OCI-LY7 (cell line): ENCODE data around the gene ZFP36L1. TPM values are rescaled to one million over a fixed set of nuclear protein-coding genes. Genes with fewer than 3 reads are reported as not detected.
A peak's percentile ranks its signal among the peaks of the same experiment; 100 is the strongest.

Source experiments
- BruUV-seq: library from RNA; stranded (reverse); fragments of 400-500 nt; replicated peaks from 2 replicates; lab custom pipeline; 2021; lab: Mats Ljungman, UMichigan
- CTCF ChIA-PET: fragments of 300-600 bp; sonication (Branson Sonifier 250); formaldehyde crosslinking; loops from one replicate; lab custom pipeline; 2022; ENCODE audit warnings: antibody characterized with exemption; ENCODE audit not compliant: unreplicated experiment; lab: Charles Lee
- POLR2A ChIA-PET: fragments of 300-600 bp; sonication (Branson Sonifier 250); formaldehyde crosslinking; loops from one replicate; lab custom pipeline; 2022; ENCODE audit warnings: antibody characterized with exemption; lab: Charles Lee
- DNase-seq: peaks from one replicate; pipeline ENCODE4 v3.0.0-alpha.2; 2015; ENCODE audit warnings: low spot score
- H2AFZ ChIP-seq: fragments of 200-600 bp; sonication (generic), shearing (Covaris generic); 2 replicates; pipeline ENCODE4 v1.6.1; 2014; ENCODE audit warnings: mild to moderate bottlenecking, antibody characterized with exemption, low read length, moderate library complexity
- H3K27ac ChIP-seq: fragments of 200-600 bp; sonication (generic); 2 replicates; pipeline ENCODE4 v1.5.1; 2014; ENCODE audit warnings: mixed run types, low read depth, mild to moderate bottlenecking, moderate library complexity, low read length, inconsistent platforms; ENCODE audit not compliant: poor library complexity, severe bottlenecking
- H3K36me3 ChIP-seq: fragments of 200-600 bp; sonication (generic); 2 replicates; pipeline ENCODE4 v1.6.1; 2014; ENCODE audit warnings: mild to moderate bottlenecking, antibody characterized with exemption, low read length, moderate library complexity, mixed read lengths; ENCODE audit not compliant: insufficient read depth
- H3K4me1 ChIP-seq: fragments of 200-600 bp; sonication (generic); 2 replicates; pipeline ENCODE4 v1.5.1; 2014; ENCODE audit warnings: mild to moderate bottlenecking, low read length; ENCODE audit not compliant: insufficient read depth, poor library complexity, severe bottlenecking
- H3K4me2 ChIP-seq: fragments of 200-600 bp; sonication (generic); 2 replicates; pipeline ENCODE4 v1.6.1; 2014; ENCODE audit warnings: mild to moderate bottlenecking, low read length
- H3K4me3 ChIP-seq: fragments of 200-600 bp; sonication (generic); 2 replicates; pipeline ENCODE4 v1.5.1; 2014; ENCODE audit warnings: mild to moderate bottlenecking, low read depth, low read length; ENCODE audit not compliant: poor library complexity, severe bottlenecking
- H3K79me2 ChIP-seq: fragments of 200-600 bp; sonication (generic); 2 replicates; pipeline ENCODE4 v1.6.1; 2016; ENCODE audit warnings: low read depth, mild to moderate bottlenecking, low read length, moderate library complexity, mixed read lengths; ENCODE audit not compliant: insufficient read depth
- H3K9me2 ChIP-seq: fragments of 200-600 bp; sonication (generic); 2 replicates; pipeline ENCODE4 v1.6.1; 2016; ENCODE audit warnings: mild to moderate bottlenecking, low read length, mixed read lengths; ENCODE audit not compliant: insufficient read depth
- H3K9me3 ChIP-seq: fragments of 200-600 bp; sonication (generic); 2 replicates; pipeline ENCODE4 v1.6.1; 2014; ENCODE audit warnings: mild to moderate bottlenecking, mixed run types, low read length, mixed read lengths
- H4K20me1 ChIP-seq: fragments of 200-600 bp; sonication (generic); 2 replicates; pipeline ENCODE4 v1.6.1; 2014; ENCODE audit warnings: mild to moderate bottlenecking, antibody characterized with exemption, low read length, moderate library complexity, mixed read lengths; ENCODE audit not compliant: insufficient read depth
- EZH2phosphoT487 ChIP-seq: fragments of 200-600 bp; sonication (generic); IDR thresholded peaks from 2 replicates; pipeline ENCODE4 v1.6.1; 2018; ENCODE audit warnings: low read depth, borderline replicate concordance, mild to moderate bottlenecking, mixed run types, antibody characterized with exemption, low read length, moderate library complexity, mixed read lengths
- intact Hi-C: fragments of 100-400 bp; cut with micrococcal nuclease; formaldehyde crosslinking; loops from one replicate; pipeline ENCODE4 v1.10.0; 2022; ENCODE audit not compliant: unreplicated experiment
- total RNA-seq, 2 experiments: library from RNA; depleted of rRNA in 1 of 2; stranded (reverse); fragments of >200 nt in 1 of 2; shearing (Covaris generic) in 1 of 2; gene quantifications; 2 replicates each; pipeline ENCODE4 v1.2.3, GENCODE V29; 2014 to 2022
- TF ChIP-seq, protein P1 (sequence below): fragments of 200-600 bp; sonication (generic); conservative IDR thresholded peaks from 2 replicates; pipeline ENCODE4 v1.5.1; 2014; ENCODE audit warnings: mild to moderate bottlenecking, antibody characterized with exemption, low read length, moderate library complexity, mixed read lengths

The ZFP36L1 gene
- total RNA-seq, 2 experiments from 2014 or later: 24.2 to 57.0 TPM

DNA sequence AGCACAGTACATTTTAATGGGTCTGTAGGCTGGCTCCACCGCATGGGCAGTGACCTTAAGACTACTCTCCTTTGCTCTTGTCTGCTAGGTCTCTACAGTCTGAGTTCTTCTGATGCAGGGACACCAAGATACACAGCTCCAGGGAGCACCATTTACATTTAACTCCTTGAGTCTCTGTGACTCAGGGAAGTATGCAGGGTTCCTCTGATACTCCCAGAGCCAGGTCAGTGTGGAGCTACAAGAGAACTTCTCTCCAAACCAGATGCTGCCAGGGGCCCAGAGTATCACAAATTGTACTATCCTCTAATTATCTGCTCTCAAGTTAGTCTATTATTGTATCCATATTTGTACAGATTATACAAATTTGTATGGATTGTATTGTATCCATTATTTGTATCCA, 15.2 kb downstream of the ZFP36L1 start:
- intact Hi-C loops: no loop called here
- Histone ChIP-seq H3K4me1 (peaks cover 24% of the 10 kb centered on the region), H3K9me3 (no peaks in the 10 kb centered on the region), H3K4me3 (no peak overlapping the region), H3K36me3 (no peaks in the 10 kb centered on the region), H3K27ac (no peak overlapping the region), H4K20me1 (no peaks in the 10 kb centered on the region), H2AFZ (no peak overlapping the region), H3K4me2 (no peak overlapping the region), H3K79me2 (no peaks in the 10 kb centered on the region), H3K9me2 (no peaks in the 10 kb centered on the region)
- ChIA-PET POLR2A (interaction anchor here (0.6 kb wide), 2 partner anchors 209 to 535 kb away, joined by 3 read pairs; no protein-coding TSS in a partner anchor), CTCF (no interaction called here)
- no peak for TF ChIP-seq EZH2phosphoT487
- no peak for DNase-seq
- no TSS peak for BruUV-seq

- no peak overlapping the region for H3K4me3 ChIP-seq
- H4K20me1 ChIP-seq: no peaks in the 10 kb centered on the region
- no peaks in the 10 kb centered on the region for H3K79me2 ChIP-seq
- no peak overlapping the region for H3K4me2 ChIP-seq
- CTCF ChIA-PET: no interaction called here
- H3K9me3 ChIP-seq: no peaks in the 10 kb centered on the region
- BruUV-seq: no TSS peak
- no peak overlapping the region for H2AFZ ChIP-seq
- POLR2A ChIA-PET: interaction anchor here (0.6 to 0.8 kb wide), 2 partner anchors 109 to 1548 kb away, joined by 3 read pairs; no protein-coding TSS in a partner anchor
- DNase-seq: no peak
- H3K4me1 ChIP-seq: peaks cover 9% of the 10 kb centered on the region
- intact Hi-C loops: no loop called here
- H3K36me3 ChIP-seq: no peaks in the 10 kb centered on the region
- H3K27ac ChIP-seq: no peak overlapping the region
- TF ChIP-seq, protein P1, sequence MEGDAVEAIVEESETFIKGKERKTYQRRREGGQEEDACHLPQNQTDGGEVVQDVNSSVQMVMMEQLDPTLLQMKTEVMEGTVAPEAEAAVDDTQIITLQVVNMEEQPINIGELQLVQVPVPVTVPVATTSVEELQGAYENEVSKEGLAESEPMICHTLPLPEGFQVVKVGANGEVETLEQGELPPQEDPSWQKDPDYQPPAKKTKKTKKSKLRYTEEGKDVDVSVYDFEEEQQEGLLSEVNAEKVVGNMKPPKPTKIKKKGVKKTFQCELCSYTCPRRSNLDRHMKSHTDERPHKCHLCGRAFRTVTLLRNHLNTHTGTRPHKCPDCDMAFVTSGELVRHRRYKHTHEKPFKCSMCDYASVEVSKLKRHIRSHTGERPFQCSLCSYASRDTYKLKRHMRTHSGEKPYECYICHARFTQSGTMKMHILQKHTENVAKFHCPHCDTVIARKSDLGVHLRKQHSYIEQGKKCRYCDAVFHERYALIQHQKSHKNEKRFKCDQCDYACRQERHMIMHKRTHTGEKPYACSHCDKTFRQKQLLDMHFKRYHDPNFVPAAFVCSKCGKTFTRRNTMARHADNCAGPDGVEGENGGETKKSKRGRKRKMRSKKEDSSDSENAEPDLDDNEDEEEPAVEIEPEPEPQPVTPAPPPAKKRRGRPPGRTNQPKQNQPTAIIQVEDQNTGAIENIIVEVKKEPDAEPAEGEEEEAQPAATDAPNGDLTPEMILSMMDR: peak; percentile 59
- no peak for TF ChIP-seq EZH2phosphoT487
- H3K9me2 ChIP-seq: no peaks in the 10 kb centered on the region
Observed at GRCh38 chr14:68775614-68776126, 17.2 kb downstream of the ZFP36L1 start.

GRCh38 chr14:68774771-68775613, 17.9 kb downstream of the ZFP36L1 start:
- no peak overlapping the region for H2AFZ ChIP-seq
- BruUV-seq: no TSS peak
- no peak overlapping the region for H3K27ac ChIP-seq
- no peaks in the 10 kb centered on the region for H3K79me2 ChIP-seq
- TF ChIP-seq EZH2phosphoT487: no peak
- TF ChIP-seq, protein P1: no peak
- H3K4me3 ChIP-seq: no peak overlapping the region
- H3K9me3 ChIP-seq: no peaks in the 10 kb centered on the region
- ChIA-PET CTCF (no interaction called here), POLR2A (interaction anchor here (0.6 to 0.7 kb wide), 2 partner anchors 13 to 1547 kb away, joined by 3 to 6 read pairs; no protein-coding TSS in a partner anchor)
- intact Hi-C loops: no loop called here
- no peak for DNase-seq
- no peaks in the 10 kb centered on the region for H3K36me3 ChIP-seq
- peaks cover 2% of the 10 kb centered on the region for H3K4me1 ChIP-seq
- no peak overlapping the region for H3K4me2 ChIP-seq
- H3K9me2 ChIP-seq: no peaks in the 10 kb centered on the region
- H4K20me1 ChIP-seq: no peaks in the 10 kb centered on the region
